GM19238 (cell line): ENCODE results near the gene CPED1.
"Not testable (repeated sequence)": the region's sequence is repeated elsewhere in the genome, so short reads cannot be mapped to it uniquely, and the experiment has no call there.

ENCODE experiments used
- DNase-seq: peaks from one replicate; pipeline ENCODE4 v3.0.0; 2011; ENCODE audit warnings: low spot score; ENCODE audit not compliant: insufficient read length

Gene CPED1

GRCh38 chr7:121235201-121235600 is 246.7 kb downstream of the CPED1 start:
- DNase-seq: no peak

DNA sequence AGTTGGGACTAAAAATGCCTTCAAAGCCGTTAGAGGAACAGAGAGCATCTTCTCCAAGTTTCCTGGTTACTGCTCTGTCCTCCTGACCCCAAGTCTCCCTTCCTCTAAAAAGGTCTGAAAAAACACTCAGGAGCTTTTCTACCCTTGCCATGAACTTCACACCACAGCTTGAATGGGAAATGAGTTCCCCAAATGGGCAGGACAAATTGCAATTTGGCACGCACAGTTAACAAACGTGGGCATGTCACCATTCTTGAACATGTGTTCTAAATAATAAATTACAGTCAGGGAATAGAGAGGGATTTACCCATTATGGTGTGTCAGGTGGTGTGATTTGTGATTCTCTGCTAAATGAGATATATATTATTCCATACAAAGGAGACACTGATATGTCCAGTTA is 249.1 kb downstream of the CPED1 start:
- DNase-seq: no peak

DNA sequence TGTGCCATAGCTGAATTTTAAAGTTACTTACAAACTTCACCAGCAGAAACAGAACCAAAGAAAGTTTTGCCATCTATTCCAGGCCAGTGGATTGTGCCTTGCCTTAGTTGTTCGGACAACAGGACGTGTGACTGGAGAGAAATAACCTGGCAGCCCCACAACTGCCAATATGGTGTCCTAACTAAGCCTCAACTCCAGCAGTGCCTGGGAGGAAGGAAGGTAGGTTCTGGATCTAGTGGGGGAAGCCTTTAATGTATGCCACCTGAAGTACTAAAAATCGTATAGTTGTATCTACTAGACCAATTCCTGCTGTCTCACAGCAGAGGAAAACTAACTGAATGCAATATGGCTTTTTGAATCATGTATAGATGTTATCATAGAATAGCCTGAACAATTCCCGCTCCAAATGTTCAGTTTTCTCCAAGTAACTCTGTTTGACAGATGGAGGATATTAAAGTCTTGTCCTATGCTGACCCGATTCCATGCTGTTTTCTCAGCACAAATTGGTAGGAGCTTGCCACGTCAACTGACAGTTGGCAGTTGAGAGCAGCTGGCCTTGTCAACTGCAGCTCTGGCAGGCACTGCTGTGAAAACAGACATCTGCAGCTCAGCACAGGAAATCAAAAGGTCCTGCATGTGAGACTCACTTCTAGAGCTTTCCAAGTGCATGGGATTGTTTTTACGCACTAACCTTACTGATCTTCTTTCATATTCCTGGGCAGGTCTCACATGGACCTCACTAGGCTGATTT is 255.8 kb downstream of the CPED1 start:
- no peak for DNase-seq

DNA sequence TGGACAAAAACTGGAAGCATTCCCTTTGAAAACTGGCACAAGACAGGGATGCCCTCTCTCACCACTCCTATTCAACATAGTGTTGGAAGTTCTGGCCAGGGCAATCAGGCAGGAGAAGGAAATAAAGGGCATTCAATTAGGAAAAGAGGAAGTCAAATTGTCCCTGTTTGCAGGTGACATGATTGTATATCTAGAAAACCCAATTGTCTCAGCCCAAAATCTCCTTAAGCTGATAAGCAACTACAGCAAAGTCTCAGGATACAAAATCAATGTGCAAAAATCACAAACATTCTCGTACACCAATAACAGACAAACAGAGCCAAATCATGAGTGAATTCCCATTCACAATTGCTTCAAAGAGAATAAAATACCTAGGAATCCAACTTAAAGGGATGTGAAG is 262.9 kb downstream of the CPED1 start:
- DNase-seq: not testable (repeated sequence)

- DNase-seq: not testable (repeated sequence)
Observed at GRCh38 chr7:121252523-121253235, 264.2 kb downstream of the CPED1 start.

DNA sequence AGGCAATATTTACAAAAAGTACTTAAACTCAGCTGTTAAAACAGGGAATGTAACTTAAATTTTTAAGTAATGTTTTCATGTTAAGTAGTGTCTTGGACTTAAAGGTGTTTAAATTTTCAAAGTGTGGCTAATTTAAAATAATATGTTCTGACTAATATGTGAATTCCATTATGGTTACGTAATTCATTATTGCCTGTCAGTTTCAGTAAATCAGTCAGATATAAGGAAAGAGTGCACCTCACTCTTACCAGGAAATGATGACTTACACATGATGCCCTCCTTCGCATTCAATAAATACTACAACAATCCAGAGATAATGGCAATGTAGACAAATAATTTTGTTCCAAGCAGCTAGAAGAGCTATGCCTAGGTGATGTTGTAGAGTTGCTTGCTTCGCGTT is 271.3 kb downstream of the CPED1 start:
- no peak for DNase-seq

DNA sequence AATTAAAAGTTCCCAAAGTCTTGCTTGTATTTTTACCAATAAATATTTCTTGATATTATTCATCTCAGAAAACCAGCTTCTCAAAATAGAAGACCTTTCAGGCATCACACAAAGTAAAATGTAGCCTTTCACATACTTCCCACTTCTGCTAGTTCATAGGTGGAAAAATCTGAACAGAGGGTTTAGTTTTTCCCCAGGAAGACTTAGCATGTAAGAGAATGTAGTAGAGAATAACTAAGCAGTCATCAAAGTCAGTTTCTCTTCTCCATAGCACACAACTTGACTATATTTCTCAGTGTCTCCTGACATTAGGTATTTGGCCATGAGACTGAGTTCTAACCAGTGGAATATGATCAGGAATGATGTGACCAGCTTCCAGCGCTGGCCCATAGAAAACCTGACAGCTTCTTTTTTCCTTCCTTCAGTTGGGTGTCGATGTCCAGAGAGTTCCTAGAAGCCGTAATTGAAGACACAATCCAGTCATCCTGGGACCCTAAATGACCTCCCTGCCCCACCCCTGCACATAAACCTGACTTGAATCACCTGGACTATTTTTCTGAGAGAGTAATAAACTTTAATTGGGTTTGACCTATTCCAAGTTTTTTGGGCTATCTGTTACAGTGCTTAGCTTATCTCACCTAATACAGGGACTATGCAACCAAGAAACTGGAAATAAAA is 272.8 kb downstream of the CPED1 start:
- DNase-seq: no peak

- no peak for DNase-seq
Observed at GRCh38 chr7:121262221-121262620, 273.7 kb downstream of the CPED1 start.

GRCh38 chr7:121262969-121263368 is 274.5 kb downstream of the CPED1 start:
- DNase-seq: no peak

- DNase-seq: no peak
Observed at GRCh38 chr7:121266307-121266894, 277.9 kb downstream of the CPED1 start.

- no peak for DNase-seq
Observed at GRCh38 chr7:121267612-121268011, 279.1 kb downstream of the CPED1 start.

DNA sequence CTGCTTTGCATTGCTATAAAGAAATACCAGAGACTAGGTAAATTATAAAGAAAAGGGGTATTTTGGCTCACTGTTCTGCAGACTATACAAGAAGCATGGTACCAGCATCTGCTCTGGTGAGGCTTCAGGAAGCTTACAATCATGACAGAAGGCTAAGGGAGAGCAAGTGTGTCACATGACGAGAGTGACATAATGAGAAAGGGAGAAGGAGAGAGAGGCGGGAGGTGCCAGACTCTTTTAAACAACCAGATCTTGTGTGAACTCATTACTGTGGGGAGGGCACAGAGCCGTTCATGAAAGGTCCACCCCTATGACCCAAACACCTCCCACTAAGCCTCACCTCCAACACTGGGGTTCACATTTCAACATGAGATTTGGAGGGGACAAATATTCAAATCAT is 281.3 kb downstream of the CPED1 start:
- DNase-seq: no peak

GRCh38 chr7:121271098-121271497 is 282.6 kb downstream of the CPED1 start:
- no peak for DNase-seq

GRCh38 chr7:121271916-121272315 is 283.4 kb downstream of the CPED1 start:
- DNase-seq: no peak

GRCh38 chr7:121272676-121273075 is 284.2 kb downstream of the CPED1 start:
- DNase-seq: no peak

DNA sequence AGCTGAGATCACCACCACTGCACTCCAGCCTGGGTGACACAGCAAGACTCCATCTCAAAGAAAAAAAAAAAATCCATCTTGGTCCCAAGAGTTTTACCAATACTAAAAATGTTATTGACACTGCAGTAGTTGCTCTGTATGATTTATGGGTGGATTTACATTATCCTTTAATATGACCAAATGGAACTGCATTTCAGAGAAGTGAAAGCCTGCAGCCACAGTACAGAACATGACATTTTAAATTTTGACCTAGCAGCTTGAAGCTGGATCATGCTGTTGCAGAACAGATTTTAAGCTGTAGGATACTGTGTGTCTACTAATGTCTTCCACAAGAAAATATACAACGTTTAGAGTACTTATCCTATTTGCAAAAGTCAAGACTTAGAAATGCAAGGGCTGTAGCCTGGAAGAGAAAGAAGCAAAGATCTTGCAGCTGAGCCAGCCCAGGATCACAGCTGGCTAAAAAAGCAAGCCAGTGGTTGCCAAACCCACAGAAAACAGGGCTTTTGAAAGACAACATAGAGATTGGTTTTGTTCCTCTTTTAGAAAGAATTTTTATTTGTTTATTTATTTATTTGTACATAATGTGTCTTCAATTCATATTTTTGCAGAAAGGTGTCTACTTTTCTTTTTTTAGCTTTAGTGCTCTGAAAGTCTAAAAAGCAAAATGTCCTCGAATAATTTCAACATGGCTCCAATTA is 285.1 kb downstream of the CPED1 start:
- DNase-seq: no peak

DNA sequence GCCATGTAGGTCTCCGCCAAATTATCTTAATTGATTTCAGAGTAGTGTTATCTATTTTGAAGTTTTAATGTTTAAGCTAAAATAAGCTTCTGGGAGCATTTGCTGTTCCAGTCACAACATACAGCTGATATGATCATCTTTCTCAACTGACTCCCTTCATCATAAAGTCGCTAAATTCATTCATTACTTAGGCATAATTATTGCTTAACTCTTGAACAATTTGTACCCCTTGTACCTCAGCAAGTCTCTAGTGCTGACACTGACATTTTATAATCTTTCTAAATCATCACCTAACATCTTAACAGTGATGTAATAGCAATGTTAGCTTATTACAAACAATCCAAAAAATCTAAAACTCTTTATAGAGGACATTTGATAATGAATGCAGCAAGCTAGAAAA is 286.0 kb downstream of the CPED1 start:
- no peak for DNase-seq

DNA sequence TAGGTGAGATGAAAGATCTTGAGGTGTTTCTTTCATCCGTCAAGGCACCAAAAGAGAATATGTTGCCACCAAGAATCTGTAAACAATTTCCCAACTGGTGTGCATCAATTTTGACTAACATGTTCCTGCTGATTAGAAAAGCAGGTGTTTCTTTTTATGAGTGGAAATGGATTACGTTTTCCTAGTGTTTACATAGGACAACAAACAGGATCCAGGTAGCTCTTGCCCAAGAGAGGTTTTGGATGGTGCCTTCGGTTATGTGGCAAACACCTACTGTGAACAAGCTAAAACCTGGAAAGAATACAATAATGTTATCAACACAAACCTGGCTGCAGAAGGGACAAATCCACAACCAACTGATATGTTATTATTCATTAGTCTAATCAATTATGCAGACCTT is 286.7 kb downstream of the CPED1 start:
- no peak for DNase-seq

DNA sequence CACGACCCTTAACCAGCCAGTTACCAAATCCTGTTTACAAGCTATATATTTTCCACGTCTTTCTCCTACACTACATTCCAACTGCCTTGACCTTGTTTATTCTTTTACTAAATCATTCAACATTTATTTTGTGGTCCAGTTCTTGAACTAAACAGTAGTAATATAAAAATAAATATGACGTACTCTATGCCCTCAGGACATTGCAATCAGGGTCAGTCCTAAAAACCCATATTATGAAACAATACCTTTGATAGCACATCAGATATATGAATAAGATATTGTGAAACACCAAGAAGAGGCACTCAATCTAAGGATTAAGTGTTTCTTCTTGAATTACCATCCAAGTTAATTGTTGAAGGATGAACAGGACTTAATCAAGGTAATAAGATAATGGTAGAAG is 287.8 kb downstream of the CPED1 start:
- DNase-seq: no peak

DNA sequence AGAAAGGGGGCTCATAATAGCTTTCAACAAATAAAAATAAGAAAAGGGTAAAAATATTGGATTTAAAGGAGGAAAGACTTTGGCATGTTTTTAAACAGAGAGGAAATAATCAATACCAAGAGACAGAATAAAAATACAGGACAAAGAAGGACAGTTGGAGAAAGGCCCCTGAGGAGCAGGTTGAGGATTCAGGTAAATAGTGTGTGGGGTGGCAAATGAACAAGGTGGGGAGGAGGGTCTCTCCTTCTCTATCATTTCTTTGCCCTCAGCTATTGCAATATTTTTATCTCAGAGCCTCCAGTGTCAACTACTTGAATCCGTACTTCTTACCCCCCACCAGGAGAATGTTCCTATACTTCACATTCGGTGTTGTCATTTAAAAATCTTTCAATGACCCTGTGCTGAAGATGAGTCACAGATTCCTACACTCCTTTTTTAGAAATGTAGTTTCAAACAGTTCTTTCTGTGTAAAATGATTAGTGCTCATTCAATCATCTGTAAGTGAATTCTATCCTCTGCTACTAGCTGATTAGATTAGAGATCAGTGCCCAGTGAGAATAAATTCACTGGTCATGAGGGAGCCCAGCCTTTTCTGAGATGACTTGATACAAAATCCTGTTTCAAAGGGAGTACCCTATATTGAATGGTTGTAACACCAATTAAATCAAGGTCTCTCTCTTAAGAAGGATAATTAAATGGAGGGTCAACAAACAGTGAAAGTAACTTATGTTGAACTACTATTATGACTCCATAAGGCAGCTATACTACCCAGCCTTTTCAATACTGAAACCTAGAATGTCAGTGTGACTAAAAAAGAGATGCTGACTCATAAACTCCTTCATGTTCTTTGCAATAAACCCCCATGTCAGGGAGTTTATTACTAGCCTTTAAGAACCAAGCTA is 289.9 kb downstream of the CPED1 start:
- peak; percentile 31 for DNase-seq
